Effector CD8-positive, alpha-beta T cell (primary cell): ENCODE results near the gene DIP2B.

Source experiments
- DNase-seq: peaks from one replicate; lab custom pipeline; 2025; lab: John Stamatoyannopoulos, UW

DIP2B gene

GRCh38 chr12:50775251-50775650 lies 270.5 kb downstream of the DIP2B start:
- DNase-seq = no peak

- DNase-seq = no peak
Observed at GRCh38 chr12:50776749-50777728, 272.3 kb downstream of the DIP2B start.

- no peak for DNase-seq
Observed at GRCh38 chr12:50778663-50779590, 274.1 kb downstream of the DIP2B start.

GRCh38 chr12:50780013-50780412 lies 275.2 kb downstream of the DIP2B start:
- DNase-seq = no peak

GRCh38 chr12:50784501-50784900 lies 279.7 kb downstream of the DIP2B start:
- DNase-seq = no peak

GRCh38 chr12:50785406-50786001 lies 280.7 kb downstream of the DIP2B start:
- DNase-seq = no peak

- DNase-seq = no peak
Observed at GRCh38 chr12:50786498-50787231, 281.9 kb downstream of the DIP2B start.

- no peak for DNase-seq
Observed at GRCh38 chr12:50787618-50788017, 282.8 kb downstream of the DIP2B start.

GRCh38 chr12:50788561-50788960 lies 283.8 kb downstream of the DIP2B start:
- DNase-seq = no peak

- no peak for DNase-seq
Observed at GRCh38 chr12:50790081-50790480, 285.3 kb downstream of the DIP2B start.
